RWPE1 (cell line): ENCODE results near the gene SLCO1B1.
"Not testable (repeated sequence)": the region's sequence is repeated elsewhere in the genome, so short reads cannot be mapped to it uniquely, and the experiment has no call there.

Experiments
- CTCF ChIA-PET: fragments of 350-600 bp; sonication (Branson Sonifier 250); formaldehyde crosslinking; extraction: SDS; loops from one replicate; lab custom pipeline; 2021; lab: Yijun Ruan, JAX
- POLR2A ChIA-PET: fragments of 400-600 bp; formaldehyde crosslinking; extraction: SDS; loops from one replicate; lab custom pipeline; 2020; ENCODE audit warnings: antibody characterized with exemption; ENCODE audit not compliant: low non-redundant PET; lab: Yijun Ruan, JAX
- DNase-seq: peaks from one replicate; pipeline ENCODE4 v3.0.0; 2012; ENCODE audit warnings: low spot score
- H3K27ac ChIP-seq: fragments of 450-650 bp; 2 replicates; pipeline ENCODE4 v1.5.1; 2017
- CTCF ChIP-seq: fragments of 450-650 bp; conservative IDR thresholded peaks from 2 replicates; pipeline ENCODE4 v1.5.1; 2017; ENCODE audit warnings: low read depth, mild to moderate bottlenecking

The SLCO1B1 gene

GRCh38 chr12:21130998-21131397 lies at the start of gene SLCO1B1:
Gene SLCO1B1, plus strand, starts transcription at chr12:21131194. Its CDS starts 10,381 bp downstream, at chr12:21141575.
- ChIA-PET POLR2A (no interaction called here), CTCF (no interaction called here)
- no peak for TF ChIP-seq CTCF
- no peak for DNase-seq
- no peak within 1 kb of the TSS for H3K27ac ChIP-seq

- H3K27ac ChIP-seq, DNase-seq, POLR2A ChIA-PET, CTCF ChIA-PET: not testable (repeated sequence)
Measured at GRCh38 chr12:21084753-21085152, 46.2 kb upstream of the SLCO1B1 start.

GRCh38 chr12:21111732-21112131 lies 19.3 kb upstream of the SLCO1B1 start:
- POLR2A ChIA-PET = no interaction called here
- CTCF ChIA-PET = no interaction called here
- DNase-seq = no peak
- H3K27ac ChIP-seq = no peak overlapping the region
- TF ChIP-seq CTCF = no peak

- no peak overlapping the region for H3K27ac ChIP-seq
- POLR2A ChIA-PET = no interaction called here
- CTCF ChIA-PET = no interaction called here
- DNase-seq = no peak
- TF ChIP-seq CTCF = no peak
Measured at GRCh38 chr12:21113266-21113665, 17.7 kb upstream of the SLCO1B1 start.

GRCh38 chr12:21117995-21118394 lies 13.0 kb upstream of the SLCO1B1 start:
- TF ChIP-seq CTCF = no peak
- no peak overlapping the region for H3K27ac ChIP-seq
- ChIA-PET CTCF (no interaction called here), POLR2A (no interaction called here)
- no peak for DNase-seq

GRCh38 chr12:21118760-21119159 lies 12.2 kb upstream of the SLCO1B1 start:
- DNase-seq = no peak
- ChIA-PET POLR2A (no interaction called here), CTCF (no interaction called here)
- H3K27ac ChIP-seq = no peak overlapping the region
- no peak for TF ChIP-seq CTCF

- TF ChIP-seq CTCF = no peak
- DNase-seq = no peak
- no peak overlapping the region for H3K27ac ChIP-seq
- POLR2A ChIA-PET = no interaction called here
- CTCF ChIA-PET = no interaction called here
Measured at GRCh38 chr12:21129351-21129750, 1.6 kb upstream of the SLCO1B1 start.
